Measurements from ENCODE around the gene HSPD1.
"Not testable (repeated sequence)": the region's sequence is repeated elsewhere in the genome, so short reads cannot be mapped to it uniquely, and the experiment has no call there.

The HSPD1 gene

GRCh38 chr2:197498235-197498936 is 1.3 kb downstream of the HSPD1 start:
- TF ChIP-seq CTCF (IDR thresholded peaks at IDR 0.05), result no peak
- peak overlapping the region; percentile 93 for H3K4me3 ChIP-seq
- H3K27ac ChIP-seq, result peak overlapping the region; percentile 95 to 97
- no peak for DNase-seq (ENCODE audit: low spot score)

- DNase-seq (ENCODE audit: low spot score), result no peak
- peak overlapping the region; percentile 93 for H3K4me3 ChIP-seq
- no peak overlapping the region for H3K27ac ChIP-seq
- no peak for TF ChIP-seq CTCF (IDR thresholded peaks at IDR 0.05)
Measured at GRCh38 chr2:197497326-197497725, 2.3 kb downstream of the HSPD1 start.

GRCh38 chr2:197496695-197497094 is 2.9 kb downstream of the HSPD1 start:
- no peak overlapping the region for H3K27ac ChIP-seq
- no peak overlapping the region for H3K4me3 ChIP-seq
- TF ChIP-seq CTCF (IDR thresholded peaks at IDR 0.05), result no peak
- no peak for DNase-seq (ENCODE audit: low spot score)

- Histone ChIP-seq H3K4me3 (no peak overlapping the region), H3K27ac (no peak overlapping the region)
- DNase-seq (ENCODE audit: low spot score), result no peak
- TF ChIP-seq CTCF (IDR thresholded peaks at IDR 0.05), result no peak
Measured at GRCh38 chr2:197495433-197496134, 4.1 kb downstream of the HSPD1 start.

GRCh38 chr2:197487385-197487784 is 12.3 kb downstream of the HSPD1 start:
- DNase-seq (ENCODE audit: low spot score), result no peak
- H3K4me3 ChIP-seq, result no peak overlapping the region
- no peak for TF ChIP-seq CTCF (IDR thresholded peaks at IDR 0.05)
- H3K27ac ChIP-seq, result no peak overlapping the region

GRCh38 chr2:197486175-197486574 is 13.5 kb downstream of the HSPD1 start:
- DNase-seq (ENCODE audit: low spot score), result no peak
- no peak for TF ChIP-seq CTCF (IDR thresholded peaks at IDR 0.05)
- H3K4me3 ChIP-seq, result no peak overlapping the region
- H3K27ac ChIP-seq, result no peak overlapping the region

- H3K27ac ChIP-seq; H3K4me3 ChIP-seq; DNase-seq (ENCODE audit: low spot score): not testable (repeated sequence)
Measured at GRCh38 chr2:197484248-197484647, 15.4 kb downstream of the HSPD1 start.
